Epithelial cell of prostate (primary cell): ENCODE results near the gene PHLDB2.

Experiments
- DNase-seq: peaks from one replicate; pipeline ENCODE4 v3.0.0-alpha.2; 2011; ENCODE audit warnings: low read depth, low spot score
- H3K27ac ChIP-seq: fragments of 450-650 bp; 2 replicates; pipeline ENCODE4 v1.5.1; 2017; ENCODE audit warnings: mild to moderate bottlenecking

Gene PHLDB2

DNA sequence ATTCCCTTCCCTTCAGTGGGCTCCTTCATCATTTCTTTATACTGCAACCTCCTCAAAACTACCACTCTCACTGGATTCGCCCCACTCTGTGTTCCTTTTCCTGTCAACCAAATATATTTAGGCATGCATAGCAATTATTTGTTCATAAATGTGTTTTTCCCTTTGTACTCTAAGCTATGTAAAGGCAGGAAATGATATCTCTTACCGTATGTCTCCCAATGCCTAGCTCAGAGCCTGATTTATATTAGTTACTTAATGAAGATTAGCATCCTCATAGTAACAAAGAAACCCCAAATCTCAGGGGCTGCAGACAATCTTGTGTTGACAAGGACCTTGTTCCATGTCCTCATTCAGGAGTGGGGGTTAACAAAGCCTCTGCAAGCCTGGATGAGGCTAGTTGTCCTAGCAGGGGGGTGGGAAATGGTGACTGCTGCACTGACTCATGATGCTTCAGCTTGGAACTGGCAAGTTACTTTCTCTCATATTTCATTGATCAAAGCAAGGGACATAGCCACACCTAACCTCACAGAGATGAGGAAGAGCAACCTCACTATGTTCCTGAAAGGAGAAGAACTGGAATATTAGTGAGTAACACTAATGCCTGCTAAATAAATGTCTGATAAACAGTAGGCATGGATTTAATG, 15.2 kb downstream of the PHLDB2 start:
- H3K27ac ChIP-seq = peak overlapping the region; percentile 47
- no peak for DNase-seq

DNA sequence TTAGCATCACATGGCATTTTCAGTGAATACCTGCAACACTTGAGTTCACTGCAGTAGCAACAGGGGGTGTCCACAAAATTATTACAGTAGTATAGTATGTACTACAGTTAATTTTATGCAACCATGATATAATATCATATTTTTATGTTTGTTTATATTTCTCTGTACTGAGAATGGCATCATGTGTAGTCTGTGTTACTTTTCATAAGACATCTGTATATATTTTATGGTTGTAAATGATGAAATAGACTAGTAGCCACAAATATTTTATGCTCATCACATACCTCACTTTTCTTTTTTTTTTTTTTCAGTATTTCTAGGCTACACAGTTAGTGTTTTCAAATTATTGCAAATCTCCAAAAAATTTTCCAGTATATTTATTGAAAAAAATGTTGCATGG, 22.4 kb downstream of the PHLDB2 start:
- H3K27ac ChIP-seq = no peak overlapping the region
- DNase-seq = no peak

DNA sequence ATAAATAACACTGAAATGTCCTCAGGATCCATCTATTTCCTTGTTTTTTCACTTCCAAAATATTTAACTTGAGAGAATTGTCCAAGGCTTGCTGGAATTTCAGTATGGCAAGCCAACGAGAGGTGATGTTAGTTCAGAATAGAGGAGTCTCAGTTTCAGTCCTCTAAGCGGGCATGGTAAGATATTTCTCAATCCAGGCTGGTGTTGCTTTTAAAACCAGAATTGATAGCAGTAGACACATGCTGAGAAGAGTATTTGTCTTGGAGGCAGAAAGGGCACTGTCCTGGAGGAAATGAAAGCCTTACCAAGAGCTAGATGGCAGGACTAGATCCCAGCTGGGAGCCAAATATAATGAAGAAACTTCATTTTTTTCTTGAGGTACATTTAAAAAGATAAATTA, 23.1 kb downstream of the PHLDB2 start:
- no peak for DNase-seq
- no peak overlapping the region for H3K27ac ChIP-seq

DNA sequence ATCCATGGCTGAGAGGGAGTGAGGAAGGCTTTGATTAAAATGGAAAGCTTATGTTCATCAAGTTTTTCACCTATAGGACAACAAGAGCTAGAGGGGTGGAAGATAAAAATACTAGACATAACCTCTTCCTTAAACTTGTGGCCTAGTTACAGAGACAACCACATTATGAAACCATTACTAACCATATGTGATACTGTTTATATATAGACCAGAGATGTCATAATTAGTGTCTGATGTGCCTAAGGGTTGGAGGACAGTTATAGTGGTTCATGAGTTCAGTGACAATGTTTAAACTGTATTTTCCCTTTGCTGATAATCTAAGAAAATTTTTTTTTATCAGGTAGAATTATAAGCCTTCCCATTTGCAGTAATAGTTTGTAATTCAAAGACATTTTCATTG, 23.7 kb downstream of the PHLDB2 start:
- H3K27ac ChIP-seq = no peak overlapping the region
- DNase-seq = no peak

- no peak for DNase-seq
- H3K27ac ChIP-seq = no peak overlapping the region
These were observed 25.4 kb downstream of the PHLDB2 start for GRCh38 chr3:111884411-111885018.

GRCh38 chr3:111885578-111885977, 26.5 kb downstream of the PHLDB2 start:
- no peak overlapping the region for H3K27ac ChIP-seq
- no peak for DNase-seq

DNA sequence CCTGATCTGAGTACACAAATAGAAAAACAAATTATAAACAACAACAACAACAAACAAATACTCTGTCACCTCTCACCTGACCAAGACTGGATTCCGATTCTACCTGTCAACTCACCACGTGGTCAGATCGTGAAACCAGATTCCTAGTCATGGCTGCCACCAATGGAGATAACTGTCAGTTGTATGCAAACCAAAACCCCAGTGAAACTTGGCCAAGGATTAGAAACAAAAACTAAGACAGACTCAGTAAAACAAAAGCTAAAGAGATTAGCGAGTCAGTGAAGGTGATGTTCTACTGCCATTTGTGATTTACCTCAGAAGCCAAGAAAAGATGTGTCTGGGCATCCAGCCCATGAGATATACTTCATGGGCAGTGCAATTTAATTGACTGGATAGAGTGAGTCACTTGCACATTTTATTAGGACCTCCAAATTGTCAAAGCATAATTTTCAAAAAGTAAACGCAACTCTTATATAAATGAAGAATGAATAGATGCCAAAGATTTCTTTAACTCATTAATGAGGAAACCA, 31.1 kb downstream of the PHLDB2 start:
- no peak overlapping the region for H3K27ac ChIP-seq
- no peak for DNase-seq

DNA sequence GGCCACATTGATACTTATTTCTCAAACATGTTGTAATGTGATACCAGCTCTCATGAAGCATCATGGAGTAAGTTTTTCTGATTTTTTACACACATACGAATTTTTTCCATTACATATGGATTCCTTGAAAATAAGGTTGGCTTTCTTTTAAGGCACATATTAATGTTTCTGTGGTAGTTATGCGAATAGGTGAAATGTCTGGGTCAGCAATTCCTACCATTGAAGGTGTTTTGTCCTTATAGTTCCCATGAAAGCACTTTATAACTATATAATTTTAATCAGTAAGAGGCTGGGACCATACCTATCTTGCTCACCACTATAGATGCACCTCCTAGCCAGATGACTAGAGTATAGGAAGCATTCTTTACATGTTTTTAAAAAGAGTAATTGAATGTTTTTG, 33.0 kb downstream of the PHLDB2 start:
- H3K27ac ChIP-seq = no peak overlapping the region

GRCh38 chr3:111895071-111895470, 36.0 kb downstream of the PHLDB2 start:
- H3K27ac ChIP-seq = peak overlapping the region; percentile 1
- no peak for DNase-seq

More for the DNA sequence above, 33.0 kb downstream of the PHLDB2 start:
- DNase-seq = no peak

GRCh38 chr3:111899966-111900365, 40.9 kb downstream of the PHLDB2 start:
- DNase-seq = no peak
- H3K27ac ChIP-seq = peak overlapping the region; percentile 98

GRCh38 chr3:111901637-111902036, 42.6 kb downstream of the PHLDB2 start:
- no peak for DNase-seq
- peak overlapping the region; percentile 98 for H3K27ac ChIP-seq

DNA sequence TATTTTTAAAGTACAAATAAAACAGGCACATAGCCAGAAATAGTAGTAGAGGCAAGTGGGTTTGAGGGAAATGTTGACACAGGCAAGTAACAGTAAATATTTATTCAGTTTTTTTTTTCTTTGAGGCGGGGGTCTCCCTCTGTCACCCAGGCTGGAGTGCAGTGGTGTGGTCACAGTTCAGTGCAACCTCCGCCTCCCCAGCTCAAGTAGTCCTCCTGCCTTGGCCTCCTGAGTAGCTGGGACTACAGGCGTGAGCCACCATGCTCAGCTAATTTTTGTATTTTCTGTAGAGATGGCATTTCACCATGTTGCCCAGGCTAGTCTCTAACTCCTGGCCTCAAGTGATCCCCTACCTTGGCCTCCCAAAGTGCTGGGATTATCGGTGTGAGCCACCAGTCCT, 43.5 kb downstream of the PHLDB2 start:
- DNase-seq = no peak
- peak overlapping the region; percentile 98 for H3K27ac ChIP-seq

GRCh38 chr3:111903067-111903511, 44.0 kb downstream of the PHLDB2 start:
- DNase-seq = peak; percentile 34
- peak overlapping the region; percentile 98 for H3K27ac ChIP-seq

DNA sequence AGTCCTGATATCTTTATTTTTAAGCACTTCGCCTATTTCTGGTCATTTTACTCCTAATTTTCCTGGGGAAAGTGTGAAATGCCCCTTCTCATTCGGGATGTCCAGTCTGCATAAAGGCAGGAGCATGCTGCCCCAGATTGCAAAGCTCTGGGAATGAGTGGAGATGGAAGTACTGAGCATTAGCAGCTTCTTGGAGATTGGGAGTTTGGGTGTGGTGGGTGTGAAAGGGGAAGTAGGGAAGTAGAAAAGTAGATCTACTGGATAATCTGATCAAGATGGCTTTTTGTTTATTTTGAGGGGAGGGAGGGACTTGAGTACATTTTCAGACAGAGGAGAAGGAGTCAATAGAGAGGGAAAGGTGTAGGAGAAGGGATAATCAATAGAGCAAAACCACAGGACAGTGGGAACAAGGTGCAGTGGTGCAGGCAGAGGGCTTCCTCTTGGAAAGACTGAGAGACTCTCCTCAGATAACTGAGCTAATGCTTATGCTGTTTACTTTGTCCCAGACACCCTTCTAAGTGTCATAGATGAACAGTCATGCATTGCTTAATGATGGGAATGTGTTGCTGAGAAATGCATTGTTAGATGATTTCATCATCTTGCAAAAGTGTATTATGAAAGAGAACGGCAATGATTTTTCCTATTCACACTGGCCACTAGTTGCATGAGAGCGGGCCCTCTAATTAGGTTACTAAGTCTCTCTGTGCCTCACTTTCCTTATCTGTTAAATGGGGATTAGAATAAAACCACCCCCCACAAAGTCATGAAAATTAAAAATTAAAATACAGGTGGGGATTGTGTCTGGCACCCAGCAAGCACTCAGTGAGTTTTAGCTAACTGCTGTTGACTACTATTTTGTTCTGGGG, 45.5 kb downstream of the PHLDB2 start:
- H3K27ac ChIP-seq = peak overlapping the region; percentile 98
- DNase-seq = peak; percentile 78

DNA sequence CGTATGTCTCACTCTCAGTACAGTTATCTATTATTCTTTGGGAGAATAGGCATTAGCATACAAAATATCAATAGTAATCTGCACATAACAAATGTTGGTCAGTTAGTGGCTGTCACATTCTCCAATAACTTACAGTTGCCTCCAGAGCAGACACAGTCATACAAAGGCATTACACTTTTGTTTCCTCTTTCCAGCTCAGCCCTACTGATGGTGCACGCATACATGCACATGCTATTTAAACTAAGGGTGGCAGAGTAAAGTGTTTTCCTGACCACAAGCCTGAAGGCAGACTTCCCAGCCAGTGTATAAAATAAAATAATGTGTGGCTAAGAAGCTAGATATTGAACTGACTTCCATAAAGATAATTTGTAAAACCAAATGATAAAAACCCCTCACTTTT, 47.6 kb downstream of the PHLDB2 start:
- no peak for DNase-seq
- peak overlapping the region; percentile 98 for H3K27ac ChIP-seq

DNA sequence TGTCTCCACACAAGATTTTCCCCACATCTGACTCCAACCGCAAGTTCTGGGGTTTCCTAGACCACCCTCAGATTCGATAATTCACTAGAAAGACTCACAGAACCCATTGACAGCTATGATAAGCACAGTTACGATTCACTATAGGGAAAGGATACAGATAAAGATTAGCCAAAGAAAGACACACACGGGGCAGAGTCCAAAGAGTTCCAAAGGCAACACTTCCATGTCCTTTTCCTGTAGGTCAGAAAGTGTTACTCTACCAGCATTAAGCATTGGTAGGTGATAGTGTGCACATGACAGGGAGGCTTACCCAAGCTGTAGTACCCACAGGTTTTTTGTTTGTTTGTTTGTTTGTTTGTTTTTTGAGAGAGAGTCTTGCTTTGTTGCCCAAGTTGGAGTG, 48.1 kb downstream of the PHLDB2 start:
- peak overlapping the region; percentile 98 for H3K27ac ChIP-seq

GRCh38 chr3:111910806-111911205, 51.7 kb downstream of the PHLDB2 start:
- DNase-seq = no peak
- H3K27ac ChIP-seq = peak overlapping the region; percentile 34

More for the DNA sequence above, 48.1 kb downstream of the PHLDB2 start:
- DNase-seq = no peak

DNA sequence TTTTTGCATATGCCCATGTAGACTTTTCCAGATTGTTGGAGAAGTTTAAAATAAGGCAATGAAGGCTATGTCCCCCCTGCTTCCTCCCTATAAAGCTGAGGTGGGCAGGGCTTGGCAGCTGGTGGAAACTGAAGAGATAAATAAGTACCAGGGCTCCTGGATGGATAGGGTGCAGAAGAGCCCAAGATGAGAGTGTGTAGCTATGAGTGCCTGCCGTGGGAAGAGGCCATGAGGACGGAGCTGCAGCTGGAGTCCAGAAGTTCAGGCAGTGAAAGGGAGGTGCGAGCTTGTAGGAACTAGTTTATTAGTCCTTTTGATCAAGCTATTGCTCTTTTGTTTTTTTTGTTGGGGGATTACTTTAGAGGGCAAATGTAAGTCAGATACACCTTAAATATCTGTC, 52.4 kb downstream of the PHLDB2 start:
- peak overlapping the region; percentile 34 for H3K27ac ChIP-seq
- no peak for DNase-seq

GRCh38 chr3:111913163-111913763, 54.2 kb downstream of the PHLDB2 start:
- no peak for DNase-seq
- peak overlapping the region; percentile 12 for H3K27ac ChIP-seq

DNA sequence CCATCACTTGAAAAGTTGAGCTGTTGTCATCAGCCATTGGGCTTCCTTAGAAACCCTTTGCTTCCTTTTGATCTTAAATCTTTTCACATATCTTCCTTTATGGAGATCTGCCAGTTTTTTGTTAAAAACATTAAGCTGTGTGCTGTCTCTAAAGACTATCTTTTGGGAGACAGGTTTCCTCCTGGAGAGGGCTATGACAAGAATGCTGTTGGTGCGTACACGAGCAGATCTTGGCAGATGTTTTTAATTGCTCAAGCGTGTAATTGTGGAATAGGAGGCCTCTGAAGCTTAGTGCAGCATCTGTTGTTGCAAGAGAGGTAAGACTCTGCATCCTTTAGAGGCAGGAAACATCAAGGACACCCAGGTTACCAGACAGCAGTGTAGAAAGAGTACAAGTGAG, 56.8 kb downstream of the PHLDB2 start:
- no peak for DNase-seq
- H3K27ac ChIP-seq = peak overlapping the region; percentile 84
